Nucleus accumbens (tissue), 56 donors: ENCODE data around the gene DST.
A peak's percentile ranks its signal among the peaks of the same experiment; 100 is the strongest.

Source experiments
- DNase-seq, 56 donors: peaks; one replicate each; lab custom pipeline; 2025; lab: John Stamatoyannopoulos, UW

DST gene

GRCh38 chr6:56456785-56457184 lies 185.9 kb downstream of the DST start:
- DNase-seq = no peak

- peak in 21 of 56 donors; percentile 0 to 58 (median 10) for DNase-seq
These were observed 191.6 kb downstream of the DST start for GRCh38 chr6:56450882-56451739.

GRCh38 chr6:56450376-56450775 lies 192.3 kb downstream of the DST start:
- DNase-seq = no peak

GRCh38 chr6:56448046-56448445 lies 194.6 kb downstream of the DST start:
- DNase-seq = no peak

GRCh38 chr6:56445818-56446217 lies 196.9 kb downstream of the DST start:
- DNase-seq = no peak

- no peak for DNase-seq
These were observed 197.8 kb downstream of the DST start for GRCh38 chr6:56444855-56445254.

- no peak for DNase-seq
These were observed 202.1 kb downstream of the DST start for GRCh38 chr6:56440551-56440981.

- no peak for DNase-seq
These were observed 205.4 kb downstream of the DST start for GRCh38 chr6:56437171-56437900.

GRCh38 chr6:56435754-56436153 lies 206.9 kb downstream of the DST start:
- no peak for DNase-seq

- no peak for DNase-seq
These were observed 207.4 kb downstream of the DST start for GRCh38 chr6:56435326-56435725.

- no peak for DNase-seq
These were observed 208.1 kb downstream of the DST start for GRCh38 chr6:56434606-56435005.

GRCh38 chr6:56433119-56433518 lies 209.6 kb downstream of the DST start:
- no peak for DNase-seq

GRCh38 chr6:56432194-56432593 lies 210.5 kb downstream of the DST start:
- DNase-seq = no peak

GRCh38 chr6:56430629-56431600 lies 211.8 kb downstream of the DST start:
- DNase-seq = no peak

- no peak for DNase-seq
These were observed 218.1 kb downstream of the DST start for GRCh38 chr6:56424542-56425083.

GRCh38 chr6:56424064-56424463 lies 218.6 kb downstream of the DST start:
- DNase-seq = no peak

GRCh38 chr6:56420296-56420695 lies 222.4 kb downstream of the DST start:
- DNase-seq = no peak

GRCh38 chr6:56419191-56419590 lies 223.5 kb downstream of the DST start:
- DNase-seq = no peak

GRCh38 chr6:56417823-56418222 lies 224.9 kb downstream of the DST start:
- DNase-seq = no peak

GRCh38 chr6:56416247-56416646 lies 226.4 kb downstream of the DST start:
- DNase-seq = no peak
